Activated T-cell treated with anti-CD3 and anti-CD28 coated beads for 24 hours (primary cell): ENCODE data around the gene CGB5.
"Not testable (repeated sequence)": the region's sequence is repeated elsewhere in the genome, so short reads cannot be mapped to it uniquely, and the experiment has no call there.

ENCODE experiments used
- DNase-seq: peaks from one replicate; pipeline ENCODE4 v3.0.0-alpha.2; 2020; ENCODE audit warnings: low read depth

Gene CGB5

GRCh38 chr19:49043548-49043947 lies at the start of gene CGB5:
Gene CGB5 (plus strand): TSS chr19:49043848. CDS start chr19:49044210, 362 bp downstream.
- DNase-seq, result not testable (repeated sequence)

- no peak for DNase-seq
Observed at GRCh38 chr19:48994035-48994386, 49.6 kb upstream of the CGB5 start.

GRCh38 chr19:48997972-48998371 lies 45.7 kb upstream of the CGB5 start:
- no peak for DNase-seq

GRCh38 chr19:48999481-49000325 lies 43.9 kb upstream of the CGB5 start:
- no peak for DNase-seq

GRCh38 chr19:49004133-49004532 lies 39.5 kb upstream of the CGB5 start:
- DNase-seq, result no peak

GRCh38 chr19:49004964-49005614 lies 38.6 kb upstream of the CGB5 start:
- DNase-seq, result no peak

DNA sequence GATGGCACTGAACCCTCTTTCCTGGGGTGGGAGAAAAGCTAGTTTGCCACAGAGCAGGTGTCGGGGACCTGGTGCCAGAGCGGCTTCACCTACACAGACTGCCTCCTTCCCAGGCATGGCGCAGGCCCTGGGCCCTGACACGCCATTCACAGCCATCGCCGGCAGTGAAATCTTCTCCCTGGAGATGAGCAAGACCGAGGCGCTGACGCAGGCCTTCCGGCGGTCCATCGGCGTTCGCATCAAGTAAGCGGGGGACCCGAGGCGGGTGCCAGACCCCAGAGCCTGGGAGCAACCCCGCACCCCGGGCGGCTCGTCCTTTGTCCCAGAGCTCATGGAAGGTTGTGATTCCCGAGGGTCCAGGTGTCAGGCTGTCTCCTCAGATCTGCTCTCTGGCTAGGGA lies 36.7 kb upstream of the CGB5 start:
- DNase-seq, result no peak

DNA sequence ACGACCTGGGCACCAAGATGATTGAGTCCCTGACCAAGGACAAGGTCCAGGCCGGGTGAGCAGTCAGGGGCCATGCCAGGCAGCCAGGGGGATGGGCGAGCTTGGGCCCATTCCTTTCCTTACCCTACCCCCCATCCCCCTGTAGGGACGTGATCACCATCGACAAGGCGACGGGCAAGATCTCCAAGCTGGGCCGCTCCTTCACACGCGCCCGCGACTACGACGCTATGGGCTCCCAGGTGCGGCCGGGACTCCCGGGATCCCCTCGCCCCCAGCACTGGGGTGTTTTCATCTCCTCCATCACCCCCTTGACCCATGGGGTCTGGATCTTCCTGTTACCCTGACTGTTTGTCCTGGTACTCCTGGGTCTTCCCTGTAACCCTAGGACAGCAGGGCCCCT lies 33.8 kb upstream of the CGB5 start:
- DNase-seq, result no peak

GRCh38 chr19:49010453-49010852 lies 33.2 kb upstream of the CGB5 start:
- no peak for DNase-seq

GRCh38 chr19:49011194-49011593 lies 32.5 kb upstream of the CGB5 start:
- no peak for DNase-seq

- DNase-seq, result no peak
Observed at GRCh38 chr19:49014123-49014869, 29.4 kb upstream of the CGB5 start.

- DNase-seq, result no peak
Observed at GRCh38 chr19:49014870-49015255, 28.8 kb upstream of the CGB5 start.

GRCh38 chr19:49016067-49016839 lies 27.4 kb upstream of the CGB5 start:
- no peak for DNase-seq

- no peak for DNase-seq
Observed at GRCh38 chr19:49017041-49017665, 26.5 kb upstream of the CGB5 start, which contains the start of gene LHB. Gene LHB (minus strand): TSS chr19:49017091. CDS start chr19:49017081, 10 bp downstream.

DNA sequence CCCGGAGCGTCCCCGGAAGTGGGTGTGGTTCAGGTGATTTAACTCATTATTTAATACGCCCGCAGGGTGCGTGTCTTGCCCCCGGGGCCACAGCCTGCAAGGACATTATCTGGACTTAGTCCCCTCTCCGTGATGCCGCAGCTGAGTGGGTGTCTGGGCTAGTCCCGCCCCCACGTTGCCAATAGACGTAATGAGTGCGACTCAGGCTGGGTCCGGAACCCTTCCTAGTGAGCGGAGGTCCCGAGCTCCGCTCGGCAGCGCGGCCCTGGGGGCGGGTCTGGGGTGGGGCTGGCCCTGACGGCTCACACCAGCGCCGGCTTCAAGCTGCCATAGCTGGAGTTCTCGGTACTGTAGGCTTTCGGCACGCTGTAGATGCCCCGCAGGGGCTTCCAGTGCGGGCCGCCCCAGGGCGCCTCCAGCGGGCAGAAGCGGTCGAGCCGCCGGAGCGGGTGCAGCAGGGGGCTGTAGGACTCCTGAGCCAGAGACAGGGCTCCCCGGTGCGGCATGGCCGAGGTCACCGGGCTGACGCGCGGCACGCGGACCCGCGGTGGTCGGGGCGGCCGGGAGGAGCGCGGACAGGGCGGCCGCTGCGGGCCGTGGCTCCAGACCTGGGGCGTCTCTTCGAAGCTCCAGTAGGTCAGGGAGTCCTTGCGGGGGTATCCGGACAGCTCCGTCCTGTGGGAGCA lies 25.8 kb upstream of the CGB5 start:
- peak; percentile 42 for DNase-seq

DNA sequence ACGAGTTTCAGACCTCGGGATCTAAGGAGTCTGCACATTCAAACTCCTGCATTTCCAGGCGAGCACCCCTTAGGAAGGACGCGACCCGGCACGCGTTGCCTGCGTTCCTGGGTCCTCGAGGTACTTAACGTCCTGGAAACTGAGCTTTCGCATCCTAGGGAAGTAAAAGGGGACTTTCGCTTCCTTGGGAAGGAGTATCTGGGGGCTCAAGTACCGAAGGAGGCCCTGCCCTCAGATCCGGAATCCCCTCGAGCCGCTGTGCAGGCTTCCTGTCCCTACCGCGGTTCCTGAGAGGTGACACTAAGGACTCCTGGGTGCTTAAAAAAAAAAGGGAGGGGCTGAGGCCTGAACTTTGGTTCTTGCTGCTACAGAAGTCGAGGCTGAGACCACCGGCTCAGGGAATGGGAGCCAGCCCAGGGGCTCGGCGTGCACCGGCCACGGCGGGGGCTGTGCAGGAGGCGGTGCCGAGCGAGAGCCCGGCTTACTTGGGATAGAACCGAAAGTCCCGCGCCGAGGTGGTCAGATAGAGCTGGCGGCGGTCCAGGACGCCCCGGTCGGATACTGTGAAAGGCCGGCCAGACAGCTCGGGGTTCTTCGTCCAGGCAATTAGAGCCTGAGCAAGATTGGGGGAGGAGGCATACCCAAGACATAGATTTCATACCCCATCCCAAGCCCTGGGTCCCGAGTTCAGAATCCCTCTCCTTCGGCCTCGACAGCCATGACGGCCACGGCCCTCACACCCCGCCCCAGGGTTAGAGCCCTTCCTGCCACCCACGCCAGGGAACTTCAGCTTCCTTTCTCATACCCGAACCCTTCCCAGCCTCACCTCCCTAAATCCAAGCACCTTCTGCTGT lies 25.0 kb upstream of the CGB5 start:
- DNase-seq, result not testable (repeated sequence)

DNA sequence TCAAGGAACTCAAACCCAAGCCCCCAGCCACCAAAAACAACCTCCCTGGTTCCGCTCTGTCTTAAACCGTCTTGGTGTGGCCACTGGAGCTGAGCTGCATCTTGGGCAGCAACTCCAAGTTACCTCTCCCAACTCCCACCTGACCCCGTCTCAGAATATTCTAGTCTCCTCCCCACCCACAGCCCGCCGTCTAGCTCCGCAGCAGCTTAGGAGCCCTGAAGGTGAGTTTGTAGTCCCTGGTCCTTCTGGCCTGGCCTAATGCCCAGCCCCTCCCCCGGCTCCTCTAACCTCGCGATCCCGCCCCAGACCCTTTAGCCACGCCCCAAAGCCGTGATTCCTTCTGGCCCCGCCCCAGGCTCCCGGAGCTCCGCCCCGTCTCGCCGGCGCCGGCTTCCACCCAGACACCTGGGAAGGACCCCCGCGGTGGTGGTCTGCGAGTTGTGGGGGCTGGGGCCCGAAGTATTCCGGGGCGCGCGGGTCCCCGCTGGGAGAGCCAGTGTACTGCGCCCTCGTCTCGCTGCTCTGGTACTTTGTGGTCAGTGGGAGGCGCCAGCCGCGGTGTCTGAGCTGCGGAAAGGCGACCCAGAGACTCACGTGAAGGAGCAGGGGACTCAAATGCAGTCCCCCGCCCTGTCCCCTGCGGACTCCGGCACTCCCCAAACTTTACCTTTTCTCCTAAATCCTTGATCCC lies 24.3 kb upstream of the CGB5 start:
- DNase-seq, result peak; percentile 49

DNA sequence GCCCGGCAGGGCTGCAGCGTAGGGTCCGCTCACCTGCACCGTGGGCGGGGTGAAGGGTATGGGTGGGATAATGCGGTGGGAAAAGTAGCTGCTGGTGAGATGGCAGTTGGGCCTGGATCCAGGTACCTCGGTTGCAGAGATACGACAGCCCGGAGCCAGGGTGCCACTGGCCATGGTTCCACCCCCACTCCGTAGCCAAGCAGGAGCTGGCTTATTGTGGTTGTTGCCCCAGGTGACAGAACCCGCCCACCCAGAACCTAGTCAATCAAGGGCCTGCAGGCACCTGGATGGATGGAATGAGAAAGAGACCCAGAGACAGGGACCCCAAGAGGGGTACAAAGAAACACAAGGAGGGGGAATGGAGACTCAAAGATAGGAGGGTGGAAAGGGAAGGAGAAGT lies 23.3 kb upstream of the CGB5 start:
- no peak for DNase-seq
